Naive thymus-derived CD8-positive, alpha-beta T cell (primary cell): ENCODE measurements around the gene ARMH2. TPM values are rescaled to one million over a fixed set of nuclear protein-coding genes. Genes with fewer than 3 reads are reported as not detected.
"Not testable (repeated sequence)": the region's sequence is repeated elsewhere in the genome, so short reads cannot be mapped to it uniquely, and the experiment has no call there.

Experiments
- ATAC-seq, 2 donors: fragments of 150-1000 bp; cut with Tn5 transposase in 1 of 2; sonication (Bioruptor Pico), chemical (Tn5 transposase) in 1 of 2; 1 replicate in 1 of 2; 2 replicates in 1 of 2; pipeline ENCODE4 v1.10.0; 2021; ENCODE audit warnings: mild to moderate bottlenecking in 2 of 2, moderate library complexity in 2 of 2
- POLR2A ChIA-PET: fragments of 350-600 bp; sonication (Branson Sonifier 250); formaldehyde crosslinking; loops from one replicate; lab custom pipeline; 2021; ENCODE audit warnings: antibody characterized with exemption; lab: Charles Lee
- DNase-seq, 10 donors: peaks; one replicate each; pipeline versions ENCODE4 v3.0.0 to v3.0.0-alpha.2; 2020 to 2022
- H3K27ac Mint-ChIP-seq, 10 donors: one replicate each; pipeline ENCODE4 v1.8.0; 2020 to 2022; ENCODE audit warnings: mild to moderate bottlenecking in 10 of 10, mixed read lengths in 10 of 10, moderate library complexity in 4 of 10, inconsistent platforms in 1 of 10
- H3K27me3 Mint-ChIP-seq, 5 donors: one replicate each; pipeline ENCODE4 v1.8.0; 2021 to 2022; ENCODE audit warnings: mixed read lengths in 5 of 5
- H3K36me3 Mint-ChIP-seq, 3 donors: one replicate each; pipeline ENCODE4 v1.8.0; 2020 to 2022; ENCODE audit warnings: mixed read lengths in 3 of 3, mild to moderate bottlenecking in 2 of 3, inconsistent platforms in 1 of 3
- H3K4me1 Mint-ChIP-seq, 4 donors: one replicate each; pipeline ENCODE4 v1.8.0; 2021 to 2022; ENCODE audit warnings: mixed read lengths in 4 of 4
- H3K4me3 Mint-ChIP-seq, 10 donors: one replicate each; pipeline ENCODE4 v1.8.0; 2020 to 2022; ENCODE audit warnings: mild to moderate bottlenecking in 10 of 10, mixed read lengths in 10 of 10, moderate library complexity in 6 of 10, inconsistent platforms in 1 of 10
- H3K9me3 Mint-ChIP-seq, 9 donors: one replicate each; pipeline ENCODE4 v1.8.0; 2020 to 2022; ENCODE audit warnings: mixed read lengths in 9 of 9, mild to moderate bottlenecking in 3 of 9, inconsistent platforms in 1 of 9, moderate library complexity in 1 of 9
- polyA plus RNA-seq, 3 donors: library from polyadenylated mRNA; unstranded; fragments of 300-500 nt; fragmentation: Illumina TruSeq; gene quantifications; one replicate each; pipeline ENCODE4 v1.2.3, GENCODE V29; 2021
- total RNA-seq, 8 experiments: library from RNA in 2 of 8; stranded (reverse) in 2 of 8; gene quantifications; one replicate each; pipeline ENCODE4 v1.2.3 and lab custom pipeline; 2021 to 2026

Gene ARMH2
- total and polyA plus RNA-seq, 5 experiments from 2014 or later = 0.26 to 7.1 (median 2.4) TPM; not detected in 1

DNA sequence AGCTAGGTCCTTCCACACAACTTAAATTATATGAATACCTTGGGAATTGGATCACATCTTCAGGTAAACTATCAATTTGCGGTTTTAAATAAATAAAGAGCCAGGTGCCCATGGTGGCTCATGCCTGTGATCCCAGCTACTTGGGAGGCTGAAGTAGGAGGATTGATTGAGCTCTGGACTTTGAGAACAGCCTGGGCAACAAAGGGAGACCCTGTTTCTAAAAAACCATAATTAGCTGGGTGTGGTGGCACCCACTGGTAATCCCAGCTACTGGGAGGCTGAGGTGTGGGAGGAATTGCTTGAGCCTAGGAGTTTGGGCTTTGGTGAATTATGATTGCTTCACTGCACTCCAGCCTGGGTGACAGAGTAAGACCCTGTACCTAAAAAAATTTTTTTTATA lies 20.6 kb downstream of the ARMH2 start:
- H3K4me1 Mint-ChIP-seq = peaks cover 7 to 33% (median 18%) of the 10 kb centered on the region in 4 donors
- peaks cover 0 to 24% (median 0%) of the 10 kb centered on the region in 3 donors for H3K36me3 Mint-ChIP-seq
- POLR2A ChIA-PET = interaction anchor here (0.5 to 0.6 kb wide), 2 partner anchors 40 to 60 kb away, joined by 3 to 4 read pairs; no protein-coding TSS in a partner anchor
- ATAC-seq (no peak), DNase-seq (no peak)
- no peak overlapping the region for H3K4me3 Mint-ChIP-seq
- H3K9me3 Mint-ChIP-seq = no peaks in the 10 kb centered on the region
- no peak overlapping the region for H3K27ac Mint-ChIP-seq
- no peaks in the 10 kb centered on the region for H3K27me3 Mint-ChIP-seq

DNA sequence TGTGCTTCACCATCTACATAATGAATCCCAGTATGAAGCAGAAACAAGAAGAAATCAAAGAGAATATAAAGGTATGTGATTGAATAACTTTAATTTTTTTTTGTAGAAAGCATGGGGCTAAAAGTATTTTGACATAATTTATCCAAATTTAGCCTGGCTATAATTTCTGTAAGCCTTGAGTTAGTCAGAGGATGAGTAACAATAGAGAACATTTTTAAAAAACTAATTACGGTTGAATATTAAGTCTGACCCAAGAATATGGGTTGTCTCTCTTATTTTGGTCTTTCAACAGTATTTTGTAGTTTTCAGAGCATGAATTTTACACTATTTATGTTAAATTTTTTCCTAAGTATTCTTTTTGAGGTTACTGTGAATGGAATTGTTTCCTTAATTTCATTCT lies 21.5 kb downstream of the ARMH2 start:
- DNase-seq (no peak), ATAC-seq (no peak)
- Mint-ChIP-seq H3K4me3 (no peak overlapping the region), H3K36me3 (peaks cover 0 to 18% (median 0%) of the 10 kb centered on the region in 3 donors), H3K27ac (no peak overlapping the region), H3K4me1 (peaks cover 7 to 33% (median 18%) of the 10 kb centered on the region in 4 donors), H3K9me3 (no peaks in the 10 kb centered on the region), H3K27me3 (no peaks in the 10 kb centered on the region)
- POLR2A ChIA-PET = interaction anchor here (0.6 kb wide), 1 partner anchor 59 kb away, joined by 3 read pairs; no protein-coding TSS in a partner anchor

DNA sequence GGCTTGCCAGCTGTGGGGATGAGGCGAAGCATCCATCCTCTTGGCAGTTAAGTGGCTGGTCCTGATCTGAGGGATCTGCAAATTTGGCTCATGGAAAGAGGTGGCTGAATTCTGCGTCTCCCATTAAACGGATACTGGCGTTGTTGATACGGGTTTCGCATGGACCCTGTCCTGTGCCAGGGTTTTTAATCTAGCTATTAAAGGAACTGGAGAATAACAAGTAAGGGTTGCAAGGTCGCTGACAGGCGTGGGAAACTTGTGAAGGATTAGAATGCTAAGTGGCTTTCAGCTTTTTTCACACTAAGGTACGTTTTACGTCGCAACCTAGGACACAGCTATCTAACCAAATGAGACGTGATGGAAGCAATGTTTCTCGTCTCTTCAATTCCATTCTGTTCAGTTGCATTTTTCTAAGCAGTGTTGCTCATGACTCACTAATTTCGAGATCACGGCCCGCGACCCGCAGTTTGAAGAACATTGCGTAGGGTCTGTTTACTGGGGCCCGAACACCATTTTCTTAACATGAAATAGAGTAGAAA lies 23.1 kb downstream of the ARMH2 start:
- H3K4me1 Mint-ChIP-seq = peaks cover 7 to 33% (median 18%) of the 10 kb centered on the region in 4 donors
- POLR2A ChIA-PET = interaction anchor here (0.7 to 2.8 kb wide), 3 partner anchors 50 to 234 kb away, joined by 3 to 15 read pairs (median 3); no protein-coding TSS in a partner anchor
- H3K27ac Mint-ChIP-seq = peak overlapping the region in 8 of 10 donors; percentile 91 to 99 (median 98)
- ATAC-seq (peak in 1 of 2 donors; percentile 6), DNase-seq (peak in 2 of 10 donors; percentile 2 to 7)
- H3K27me3 Mint-ChIP-seq = no peaks in the 10 kb centered on the region
- peaks cover 0 to 8% (median 0%) of the 10 kb centered on the region in 3 donors for H3K36me3 Mint-ChIP-seq
- H3K9me3 Mint-ChIP-seq = no peaks in the 10 kb centered on the region
- H3K4me3 Mint-ChIP-seq = peak overlapping the region; percentile 96 to 100 (median 98)

DNA sequence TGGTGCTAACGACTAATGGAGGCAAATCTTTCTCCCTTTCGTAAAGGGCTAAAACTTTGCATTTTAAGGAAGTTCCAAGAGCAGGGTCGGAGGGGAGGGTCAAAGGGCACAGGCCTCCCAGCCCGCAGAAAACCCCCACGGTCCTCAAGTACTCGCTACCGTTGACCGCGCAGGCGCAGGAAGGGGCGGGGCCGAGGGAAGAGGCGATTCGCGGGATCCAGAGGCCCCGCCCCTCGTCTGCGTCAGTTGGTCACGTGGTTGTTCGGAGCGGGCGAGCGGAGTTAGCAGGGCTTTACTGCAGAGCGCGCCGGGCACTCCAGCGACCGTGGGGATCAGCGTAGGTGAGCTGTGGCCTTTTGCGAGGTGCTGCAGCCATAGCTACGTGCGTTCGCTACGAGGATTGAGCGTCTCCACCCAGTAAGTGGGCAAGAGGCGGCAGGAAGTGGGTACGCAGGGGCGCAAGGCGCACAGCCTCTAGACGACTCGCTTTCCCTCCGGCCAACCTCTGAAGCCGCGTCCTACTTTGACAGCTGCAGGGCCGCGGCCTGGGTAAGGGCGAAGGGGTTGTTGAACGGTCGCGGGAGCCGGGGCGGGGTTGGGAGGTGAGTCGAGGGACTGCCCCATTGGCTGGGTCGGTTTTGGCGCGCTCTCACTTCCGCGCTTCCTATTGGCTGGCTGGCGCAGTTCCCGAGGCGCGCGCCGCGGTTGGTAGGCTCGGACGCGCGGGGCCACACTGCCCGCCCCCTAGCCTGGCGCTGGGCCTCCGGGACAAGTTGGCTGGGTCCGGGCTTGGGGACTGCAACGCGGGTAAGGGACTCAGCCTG lies 23.8 kb downstream of the ARMH2 start, which contains the start of gene GMNN:
Gene GMNN, plus strand, starts transcription at position 242 of the 824 bp plus-strand sequence. CDS start 2,310 bp downstream, outside the sequence.
- Mint-ChIP-seq H3K9me3 (no peaks in the 10 kb centered on the region), H3K27me3 (no peaks in the 10 kb centered on the region)
- DNase-seq = peak; percentile 93 to 99 (median 96)

DNA sequence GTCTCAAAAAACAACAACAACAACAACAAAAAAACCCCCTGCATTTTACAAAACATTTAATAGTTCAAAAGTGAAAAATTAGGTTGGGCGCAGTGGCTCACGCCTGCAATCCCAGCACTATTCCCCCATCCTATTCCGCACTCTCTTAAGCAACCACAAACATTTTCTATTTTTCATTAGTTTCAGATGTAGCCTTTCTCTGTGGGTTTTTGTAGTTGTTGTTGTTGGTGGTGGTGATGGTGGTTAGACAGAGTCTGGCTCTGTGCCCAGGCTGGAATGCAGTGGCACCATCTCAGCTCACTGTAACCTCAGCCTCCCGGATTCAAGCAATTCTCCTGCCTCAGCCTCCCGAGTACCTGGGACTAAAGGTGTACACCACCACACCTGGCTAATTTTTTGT lies 30.4 kb downstream of the ARMH2 start:
- Mint-ChIP-seq H3K4me3 (no peak overlapping the region), H3K9me3 (no peaks in the 10 kb centered on the region), H3K4me1 (peaks cover 2 to 8% (median 4%) of the 10 kb centered on the region in 4 donors), H3K27ac (no peak overlapping the region), H3K27me3 (no peaks in the 10 kb centered on the region), H3K36me3 (no peaks in the 10 kb centered on the region)
- no peak for ATAC-seq
- POLR2A ChIA-PET = no interaction called here
- DNase-seq = no peak

More for the DNA sequence above, 23.8 kb downstream of the ARMH2 start, which contains the start of gene GMNN:
- POLR2A ChIA-PET = interaction anchor here (0.6 to 2.8 kb wide), 4 partner anchors 53 to 234 kb away, joined by 3 to 15 read pairs (median 4); no protein-coding TSS in a partner anchor
- peak within 1 kb of the TSS; percentile 96 to 100 (median 98) for H3K4me3 Mint-ChIP-seq
- ATAC-seq = peak; percentile 92 to 93
- peaks cover 7 to 31% (median 17%) of the 10 kb centered on the region in 4 donors for H3K4me1 Mint-ChIP-seq
- peak within 1 kb of the TSS; percentile 87 to 99 (median 98) for H3K27ac Mint-ChIP-seq
- peaks cover 0 to 3% (median 0%) of the 10 kb centered on the region in 3 donors for H3K36me3 Mint-ChIP-seq

DNA sequence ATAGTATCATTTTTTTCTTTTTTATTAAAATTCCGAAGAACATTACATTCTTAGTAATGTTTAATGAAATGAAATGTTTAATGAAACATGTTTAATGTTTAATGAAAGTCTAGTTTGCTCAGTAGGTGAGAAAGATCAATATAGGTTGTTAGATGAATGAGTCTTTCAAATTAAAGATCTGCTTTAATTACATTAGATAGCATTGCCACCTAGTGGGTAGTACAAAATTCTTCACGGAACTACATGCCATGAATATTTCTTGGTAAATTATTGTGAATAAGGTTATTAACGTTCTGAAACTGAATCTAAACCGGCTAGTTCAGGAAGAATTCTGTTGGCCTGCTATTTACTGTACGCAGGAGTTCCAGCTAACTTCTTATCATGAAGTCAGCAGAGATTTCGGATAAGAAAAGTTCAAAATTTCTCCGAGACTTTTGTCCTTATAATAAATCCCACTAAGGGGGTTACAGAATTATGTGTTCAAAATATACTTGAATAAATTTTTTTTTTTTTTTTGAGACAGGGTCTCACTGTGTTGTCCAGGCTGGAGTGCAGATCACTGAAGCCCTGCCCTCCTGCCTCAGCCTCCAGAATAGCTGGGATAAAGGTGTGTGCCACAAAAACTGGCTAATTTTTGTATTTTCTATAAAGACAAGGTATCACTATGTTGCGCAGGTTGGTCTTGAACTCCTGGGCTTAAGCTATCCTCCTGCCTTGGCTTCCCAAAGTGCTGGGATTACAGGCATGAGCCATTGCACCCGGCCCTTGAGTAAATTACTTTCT lies 31.8 kb downstream of the ARMH2 start:
- DNase-seq (peak in 3 of 10 donors; percentile 41 to 44 (median 43)), ATAC-seq (peak; percentile 56 to 72)
- no peak overlapping the region for H3K4me3 Mint-ChIP-seq
- no peaks in the 10 kb centered on the region for H3K9me3 Mint-ChIP-seq
- H3K4me1 Mint-ChIP-seq = peaks cover 2 to 8% (median 6%) of the 10 kb centered on the region in 4 donors
- H3K27me3 Mint-ChIP-seq = no peaks in the 10 kb centered on the region
- H3K27ac Mint-ChIP-seq = no peak overlapping the region
- POLR2A ChIA-PET = interaction anchor here (0.6 kb wide), 1 partner anchor 39 kb away, joined by 3 read pairs; no protein-coding TSS in a partner anchor
- no peaks in the 10 kb centered on the region for H3K36me3 Mint-ChIP-seq

DNA sequence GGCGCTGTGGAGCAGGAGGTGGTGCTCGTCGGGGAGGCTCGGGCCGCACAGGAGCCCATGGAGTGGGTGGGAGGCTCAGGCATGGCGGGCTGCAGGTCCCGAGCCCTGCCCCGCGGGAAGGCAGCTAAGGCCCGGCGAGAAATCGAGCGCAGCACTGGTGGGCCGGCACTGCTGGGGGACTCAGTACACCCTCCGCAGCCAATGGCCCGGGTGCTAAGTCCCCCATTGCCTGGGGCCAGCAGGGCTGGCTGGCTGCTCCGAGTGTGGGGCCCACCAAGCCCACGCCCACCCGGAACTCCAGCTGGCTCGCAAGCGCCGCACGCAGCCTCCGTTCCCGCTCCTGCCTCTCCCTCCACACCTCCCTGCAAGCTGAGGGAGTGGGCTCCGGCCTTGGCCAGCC lies 32.7 kb downstream of the ARMH2 start:
- not testable (repeated sequence) for H3K4me1 Mint-ChIP-seq

DNA sequence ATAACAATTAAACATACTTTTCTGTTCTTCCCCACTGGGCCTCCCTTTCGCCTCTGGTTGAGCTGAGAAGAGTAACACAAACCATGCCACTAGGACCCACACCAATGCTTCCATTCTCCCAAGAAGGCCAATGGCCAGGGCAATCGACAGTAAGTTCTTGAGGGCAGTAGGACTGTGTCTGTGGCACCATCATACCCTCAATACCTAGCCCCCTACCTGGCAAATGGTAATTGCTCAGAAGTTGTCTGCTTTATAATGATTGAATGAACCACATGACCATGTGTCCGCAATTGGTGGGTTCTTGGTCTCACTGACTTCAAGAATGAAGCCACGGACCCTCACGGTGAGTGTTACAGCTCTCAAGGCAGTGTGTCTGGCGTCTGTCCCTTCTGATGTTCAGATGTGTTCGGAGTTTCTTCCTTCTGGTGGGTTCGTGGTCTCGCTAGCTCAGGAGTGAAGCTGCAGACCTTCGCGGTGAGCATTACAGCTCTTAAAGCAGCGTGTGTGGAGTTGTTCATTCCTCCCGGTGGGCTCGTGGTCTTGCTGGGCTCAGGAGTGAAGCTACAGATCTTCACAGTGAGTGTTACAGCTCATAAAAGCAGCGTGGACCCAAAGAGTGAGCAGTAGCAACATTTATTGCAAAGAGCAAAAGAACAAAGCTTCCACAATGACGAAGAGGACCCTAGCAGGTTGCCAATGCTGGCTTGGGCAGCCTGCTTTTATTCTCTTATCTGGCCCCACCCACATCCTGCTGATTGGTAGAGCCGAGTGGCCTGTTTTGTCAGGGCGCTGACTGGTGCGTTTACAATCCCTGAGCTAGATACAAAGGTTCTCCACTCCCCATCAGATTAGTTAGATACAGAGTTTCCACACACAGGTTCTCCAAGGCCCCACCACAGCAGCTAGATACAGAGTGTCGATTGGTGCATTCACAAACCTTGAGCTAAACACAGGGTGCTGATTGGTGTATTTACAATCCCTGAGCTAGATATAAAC lies 33.6 kb downstream of the ARMH2 start:
- H3K27ac Mint-ChIP-seq = peak overlapping the region in 1 of 10 donors; percentile 18
- H3K4me3 Mint-ChIP-seq = peak overlapping the region in 2 of 10 donors; percentile 20 to 28
- H3K4me1 Mint-ChIP-seq, H3K27me3 Mint-ChIP-seq, ATAC-seq, H3K9me3 Mint-ChIP-seq, H3K36me3 Mint-ChIP-seq, POLR2A ChIA-PET, DNase-seq: not testable (repeated sequence)

More for the DNA sequence above, 32.7 kb downstream of the ARMH2 start:
- H3K4me3 Mint-ChIP-seq, H3K36me3 Mint-ChIP-seq, H3K27ac Mint-ChIP-seq, ATAC-seq, DNase-seq, H3K9me3 Mint-ChIP-seq, H3K27me3 Mint-ChIP-seq, POLR2A ChIA-PET: not testable (repeated sequence)

DNA sequence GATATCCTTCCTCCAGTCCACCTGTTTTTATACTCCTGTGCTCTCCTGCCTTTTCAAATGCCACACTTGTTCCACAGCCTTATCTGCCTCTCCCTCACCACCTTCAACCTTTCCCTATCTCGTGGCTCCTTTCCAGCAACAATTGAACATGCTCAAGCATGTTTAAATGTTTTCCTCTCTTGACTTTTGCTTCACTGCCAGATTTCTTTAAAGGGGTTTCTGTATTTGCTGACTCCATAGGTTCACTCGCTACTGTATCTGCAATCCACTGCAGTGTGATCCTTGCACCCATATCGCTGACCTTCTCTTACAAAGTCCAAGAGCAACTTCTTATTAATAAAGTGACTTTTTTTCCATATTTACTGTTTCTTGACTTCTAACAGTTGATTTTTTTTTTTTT lies 35.1 kb downstream of the ARMH2 start:
- POLR2A ChIA-PET = interaction anchor here (0.6 kb wide), 1 partner anchor 32 kb away, joined by 3 read pairs; no protein-coding TSS in a partner anchor
- peaks cover 4 to 10% (median 7%) of the 10 kb centered on the region in 4 donors for H3K4me1 Mint-ChIP-seq
- H3K4me3 Mint-ChIP-seq = no peak overlapping the region
- H3K27ac Mint-ChIP-seq = no peak overlapping the region
- no peaks in the 10 kb centered on the region for H3K36me3 Mint-ChIP-seq
- DNase-seq (no peak), ATAC-seq (no peak)
- H3K9me3 Mint-ChIP-seq = no peaks in the 10 kb centered on the region
- no peaks in the 10 kb centered on the region for H3K27me3 Mint-ChIP-seq

DNA sequence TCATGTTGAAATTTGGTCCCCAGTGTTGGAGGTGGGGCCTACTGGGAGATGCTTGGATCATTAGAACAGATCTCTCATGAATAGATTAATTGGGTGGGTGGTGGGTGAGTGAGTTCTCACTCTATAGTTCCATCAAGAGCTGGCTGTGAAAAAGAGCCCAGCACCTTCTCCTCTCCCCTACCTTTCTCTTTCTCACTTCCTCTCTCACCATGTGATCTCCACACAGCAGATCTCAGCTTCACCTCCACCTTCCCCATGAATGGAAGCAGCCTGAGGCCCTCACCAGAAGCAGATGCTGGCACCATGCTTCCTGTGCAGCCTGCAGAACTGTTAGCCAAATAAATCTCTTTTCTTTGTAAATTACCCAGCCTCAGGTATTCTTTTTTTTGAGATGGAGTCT lies 36.9 kb downstream of the ARMH2 start:
- no peak overlapping the region for H3K27ac Mint-ChIP-seq
- H3K4me3 Mint-ChIP-seq = no peak overlapping the region
- POLR2A ChIA-PET = no interaction called here
- H3K4me1 Mint-ChIP-seq = peaks cover 4 to 10% (median 7%) of the 10 kb centered on the region in 4 donors
- no peaks in the 10 kb centered on the region for H3K36me3 Mint-ChIP-seq
- H3K27me3 Mint-ChIP-seq = no peaks in the 10 kb centered on the region
- H3K9me3 Mint-ChIP-seq = no peaks in the 10 kb centered on the region
- no peak for ATAC-seq
- no peak for DNase-seq

DNA sequence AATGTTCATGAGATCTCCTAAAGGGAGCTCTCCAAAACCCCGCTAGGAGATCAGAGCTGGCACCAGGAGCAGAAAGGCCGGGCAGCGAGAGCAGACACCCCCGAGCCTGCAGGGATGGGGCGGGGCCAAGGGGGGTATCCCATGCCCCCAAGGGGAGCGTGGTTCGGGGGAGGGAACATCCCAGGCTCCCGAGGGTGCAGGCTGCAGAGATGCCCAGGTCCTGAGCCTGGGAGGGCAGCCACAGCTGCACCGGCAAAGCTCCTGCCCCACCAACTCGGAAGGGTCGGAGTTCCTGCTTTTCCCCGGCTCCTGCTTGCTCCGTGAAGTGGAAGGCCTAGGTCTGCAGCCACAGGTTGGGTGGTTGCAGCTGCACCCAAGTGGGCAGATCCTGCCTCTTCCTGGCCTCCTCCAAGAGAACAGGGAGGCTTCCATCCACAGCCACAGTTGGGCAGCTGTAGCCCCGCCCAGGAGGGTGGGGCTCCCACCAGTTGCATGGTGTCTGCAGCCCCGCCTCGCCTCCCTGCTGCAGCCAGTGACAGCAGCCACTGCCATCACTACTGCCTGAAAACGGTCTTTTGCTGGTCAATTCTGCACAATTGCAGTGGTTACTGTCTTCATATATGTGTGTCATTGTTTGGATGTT lies 37.4 kb downstream of the ARMH2 start:
- Mint-ChIP-seq H3K4me1 (peaks cover 4 to 10% (median 7%) of the 10 kb centered on the region in 4 donors), H3K36me3 (no peaks in the 10 kb centered on the region), H3K4me3 (no peak overlapping the region), H3K27me3 (no peaks in the 10 kb centered on the region), H3K27ac (no peak overlapping the region), H3K9me3 (no peaks in the 10 kb centered on the region)
- no peak for ATAC-seq
- DNase-seq = no peak
- POLR2A ChIA-PET = no interaction called here
